HepG2 (cell line): Measurements from ENCODE around the gene CEP250. TPM values are rescaled to one million over a fixed set of nuclear protein-coding genes. Genes with fewer than 3 reads are reported as not detected.
A peak's percentile ranks its signal among the peaks of the same experiment; 100 is the strongest.

ENCODE experiments used
- ATAC-seq: fragments of 200-7000 bp; cut with Tn5 transposase; 3 replicates; pipeline ENCODE4 v1.9.1; 2020; ENCODE audit warnings: mild to moderate bottlenecking, moderate library complexity
- BruUV-seq: library from RNA; stranded (reverse); fragments of 400-500 nt; replicated peaks from 2 replicates; lab custom pipeline; 2021; lab: Mats Ljungman, UMichigan
- CTCF ChIA-PET: fragments of 300-600 bp; formaldehyde crosslinking; extraction: SDS; loops from one replicate; lab custom pipeline; 2021; ENCODE audit warnings: low total read pairs, inconsistent platforms, low intra/inter-chr PET ratio; lab: Yijun Ruan, JAX
- POLR2A ChIA-PET: fragments of 350-600 bp; sonication (Branson Sonifier 250); formaldehyde crosslinking; loops from one replicate; lab custom pipeline; 2020; ENCODE audit warnings: antibody characterized with exemption, inconsistent platforms; lab: Yijun Ruan, JAX
- DNase-seq: peaks from one replicate; pipeline ENCODE4 v3.0.0-alpha.2; 2015; ENCODE audit warnings: low spot score
- FAIRE-seq: peaks from 3 replicates; lab custom pipeline; 2011; peaks lifted over from hg19 to GRCh38; lab: Jason Lieb, UNC
- H2AFZ ChIP-seq: one replicate; pipeline ENCODE4 v1.6.1; 2011; ENCODE audit warnings: low read length, inconsistent platforms
- H3K27ac ChIP-seq: fragments of 300-600 bp; 3 replicates; pipeline ENCODE4 v1.8.0; 2011; ENCODE audit warnings: mixed run types, mild to moderate bottlenecking, mixed read lengths, low read length, inconsistent platforms; ENCODE audit not compliant: insufficient read depth; ENCODE audit errors: extremely low read length
- H3K27me3 ChIP-seq, 2 experiments: fragments of 200-600 bp in 1 of 2; 2 replicates in 1 of 2; 3 replicates in 1 of 2; pipeline versions ENCODE4 v1.6.0 to v1.8.0; 2011; ENCODE audit warnings: low read length in 2 of 2, mild to moderate bottlenecking in 2 of 2, moderate library complexity in 2 of 2, inconsistent platforms in 1 of 2; ENCODE audit not compliant: insufficient read depth in 2 of 2, control insufficient read depth in 1 of 2
- H3K36me3 ChIP-seq, 2 experiments: fragments of 200-600 bp in 1 of 2; replicated peaks in 1 of 2; 2 replicates in 1 of 2; 3 replicates in 1 of 2; pipeline versions ENCODE4 v1.5.1 to v1.8.0; 2011; ENCODE audit warnings: low read length in 2 of 2, inconsistent platforms in 1 of 2; ENCODE audit not compliant: insufficient read depth in 2 of 2, control insufficient read depth in 1 of 2
- H3K4me1 ChIP-seq: 2 replicates; pipeline ENCODE4 v1.5.1; 2012; ENCODE audit warnings: low read length, inconsistent platforms; ENCODE audit not compliant: insufficient read depth
- H3K4me2 ChIP-seq: 2 replicates; pipeline ENCODE4 v1.6.0; 2011; ENCODE audit warnings: low read depth, low read length, inconsistent platforms
- H3K4me3 ChIP-seq, 3 experiments: fragments of 200-600 bp in 1 of 3; sonication (generic), shearing (Covaris generic) in 1 of 3; replicated peaks in 1 of 3; 2 replicates each; pipeline ENCODE4 v1.5.1; 2011 to 2016; ENCODE audit warnings: low read length in 3 of 3, inconsistent platforms in 2 of 3, low read depth in 2 of 3, mild to moderate bottlenecking in 2 of 3, control low read depth in 1 of 3, mixed read lengths in 1 of 3; ENCODE audit not compliant: insufficient read depth in 1 of 3
- H3K79me2 ChIP-seq: one replicate; pipeline ENCODE4 v1.6.1; 2011; ENCODE audit warnings: low read length, inconsistent platforms; ENCODE audit not compliant: insufficient read depth
- H3K9ac ChIP-seq: 2 replicates; pipeline ENCODE4 v1.6.0; 2011; ENCODE audit warnings: mild to moderate bottlenecking, low read depth, low read length, inconsistent platforms; ENCODE audit not compliant: insufficient read depth
- H3K9me3 ChIP-seq: 2 replicates; pipeline ENCODE4 v1.5.1; 2012; ENCODE audit warnings: mild to moderate bottlenecking, low read length
- H4K20me1 ChIP-seq: 2 replicates; pipeline ENCODE4 v1.6.0; 2011; ENCODE audit warnings: inconsistent platforms, mild to moderate bottlenecking, low read length, moderate library complexity; ENCODE audit not compliant: insufficient read depth
- GATAD2A ChIP-seq: IDR thresholded peaks from 2 replicates; pipeline ENCODE4 v1.6.1; 2016
- POLR2A ChIP-seq, 2 experiments: IDR thresholded peaks; 2 replicates each; pipeline ENCODE4 v1.6.1; 2011; ENCODE audit warnings: low read depth in 2 of 2, low read length in 2 of 2, mild to moderate bottlenecking in 1 of 2, moderate library complexity in 1 of 2; ENCODE audit not compliant: insufficient read depth in 1 of 2
- SMARCC2 ChIP-seq: fragments of 450-650 bp; IDR thresholded peaks from 2 replicates; pipeline ENCODE4 v1.6.1; 2017; ENCODE audit warnings: antibody characterized with exemption, mild to moderate bottlenecking
- WGBS: methylation state at CpG from one replicate; pipeline ENCODE4 v1.1.6; 2017; ENCODE audit warnings: low lambda C conversion rate; 5-methylcytosine and 5-hydroxymethylcytosine counted together
- in situ Hi-C: cut with HindIII; loops from 2 replicates; pipeline ENCODE4 v1.10.0; 2017; ENCODE audit warnings: low pct_unique_long_range_greater_than_20kb; ENCODE audit not compliant: extremely low pct_ligation_motif_present
- intact Hi-C: fragments of 100-400 bp; cut with micrococcal nuclease; formaldehyde crosslinking; loops from one replicate; pipeline ENCODE4 v1.10.0; 2022; ENCODE audit not compliant: unreplicated experiment
- polyA plus RNA-seq, 8 experiments: library from polyadenylated mRNA; depleted of rRNA in 3 of 8; stranded (reverse) in 7 of 8; unstranded in 1 of 8; fragments of >200 nt; fragmentation: Illumina TruSeq in 4 of 8; extraction: Trizol in 4 of 8; gene quantifications; 2 replicates each; pipeline versions ENCODE4 v1.2.1 to v1.2.3, GENCODE V29; 2011 to 2016; ENCODE audit warnings: low read depth in 4 of 8, missing spikeins in 1 of 8, mixed read lengths in 1 of 8; ENCODE audit not compliant: insufficient read depth in 1 of 8
- total RNA-seq, 5 experiments: library from RNA; depleted of rRNA; stranded (reverse); fragments of >200 nt; fragmentation: Illumina TruSeq; extraction: Trizol; gene quantifications; 2 replicates each; pipeline ENCODE4 v1.2.3, GENCODE V29; 2016; ENCODE audit warnings: low read depth in 1 of 5
- TF ChIP-seq, protein P1 (sequence below): sonication (generic); formaldehyde crosslinking; conservative IDR thresholded peaks from 2 replicates; pipeline ENCODE4 v1.8.1; 2023; ENCODE audit warnings: missing genetic modification reagents
- TF ChIP-seq, protein P2 (sequence below): sonication (generic); formaldehyde crosslinking; IDR thresholded peaks from 2 replicates; pipeline ENCODE4 v1.5.1; 2020; ENCODE audit warnings: missing genetic modification reagents, mild to moderate bottlenecking, borderline replicate concordance

The CEP250 gene
- total and polyA plus RNA-seq, 2 of the 13 experiments (the other 11 are each of a cell fraction or from before 2014, with no cell fraction given) = 28.8 to 55.3 TPM

DNA sequence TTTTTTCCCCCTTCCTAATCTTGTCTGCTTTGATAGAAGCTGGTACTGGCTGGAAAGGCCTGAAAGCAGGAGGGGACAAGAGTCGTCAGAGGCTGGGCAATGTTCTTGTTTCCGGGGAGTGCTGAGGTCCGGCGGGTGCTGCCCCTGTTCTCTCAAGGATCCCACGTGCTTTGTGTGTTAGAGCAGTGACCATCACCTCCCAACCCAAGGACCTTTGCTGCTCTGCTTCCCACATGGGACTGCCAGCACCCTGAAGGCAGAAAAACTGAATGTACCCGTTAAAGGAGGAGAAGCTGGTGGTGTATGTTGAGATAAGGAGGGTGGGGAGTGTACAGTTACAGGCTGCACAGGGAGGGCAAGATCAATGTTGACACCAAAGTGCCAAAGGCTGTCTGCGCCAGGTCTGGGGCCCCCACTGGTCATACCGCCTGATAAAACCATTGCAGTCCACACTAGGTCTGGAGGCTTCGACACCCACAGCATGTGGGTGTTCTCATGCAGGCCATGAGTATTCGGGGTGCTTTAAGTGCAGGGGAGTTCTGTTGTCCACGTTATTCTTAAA is 59.1 kb downstream of the CEP250 start (continued):
- no peak for TF ChIP-seq SMARCC2
- TF ChIP-seq POLR2A (IDR thresholded peaks at IDR 0.05; ENCODE audit: insufficient read depth in 1 of 2, low read depth in 2 of 2, low read length in 2 of 2) = peak in 1 of 2 experiments; percentile 19; a peak in 1 of 4 replicates
- no peak for TF ChIP-seq GATAD2A (CRISPR knock-in tag)

DNA sequence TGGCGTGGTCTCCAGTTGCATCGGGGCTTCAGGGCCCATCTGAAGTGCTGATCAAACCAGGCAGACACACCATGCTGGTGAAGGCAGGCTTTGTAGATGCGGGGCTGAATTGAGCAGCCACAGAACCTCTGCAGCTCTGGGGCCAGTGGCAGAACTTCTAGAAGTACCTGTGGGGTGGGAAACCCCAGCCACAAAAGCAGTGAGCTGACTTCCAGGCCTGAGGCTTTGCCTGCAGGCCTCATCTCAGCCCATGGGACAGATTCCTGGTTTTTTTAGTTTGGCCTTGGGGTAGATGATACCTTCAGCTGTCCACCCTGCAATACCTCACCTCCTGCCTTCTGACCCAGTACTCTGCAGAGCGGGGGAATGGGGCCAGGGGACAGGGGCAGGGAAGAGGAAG is 59.9 kb downstream of the CEP250 start:
- Histone ChIP-seq H3K4me3 (no peak overlapping the region), H3K4me2 (no peak overlapping the region), H3K79me2 (no peaks in the 10 kb centered on the region), H3K27me3 (no peaks in the 10 kb centered on the region), H3K36me3 (peaks cover 15 to 36% of the 10 kb centered on the region in 2 experiments), H3K27ac (no peak overlapping the region), H4K20me1 (no peaks in the 10 kb centered on the region), H3K4me1 (peaks cover 13% of the 10 kb centered on the region), H3K9ac (no peak overlapping the region), H3K9me3 (no peaks in the 10 kb centered on the region), H2AFZ (no peak overlapping the region)
- ChIA-PET POLR2A (no interaction called here), CTCF (no interaction called here)
- BruUV-seq = no TSS peak
- TF ChIP-seq, protein P1, sequence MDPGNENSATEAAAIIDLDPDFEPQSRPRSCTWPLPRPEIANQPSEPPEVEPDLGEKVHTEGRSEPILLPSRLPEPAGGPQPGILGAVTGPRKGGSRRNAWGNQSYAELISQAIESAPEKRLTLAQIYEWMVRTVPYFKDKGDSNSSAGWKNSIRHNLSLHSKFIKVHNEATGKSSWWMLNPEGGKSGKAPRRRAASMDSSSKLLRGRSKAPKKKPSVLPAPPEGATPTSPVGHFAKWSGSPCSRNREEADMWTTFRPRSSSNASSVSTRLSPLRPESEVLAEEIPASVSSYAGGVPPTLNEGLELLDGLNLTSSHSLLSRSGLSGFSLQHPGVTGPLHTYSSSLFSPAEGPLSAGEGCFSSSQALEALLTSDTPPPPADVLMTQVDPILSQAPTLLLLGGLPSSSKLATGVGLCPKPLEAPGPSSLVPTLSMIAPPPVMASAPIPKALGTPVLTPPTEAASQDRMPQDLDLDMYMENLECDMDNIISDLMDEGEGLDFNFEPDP (CRISPR knock-in tag) = 0 out of 2 replicates have a peak, but pooled peaks have one; percentile 6
- TF ChIP-seq, protein P2, sequence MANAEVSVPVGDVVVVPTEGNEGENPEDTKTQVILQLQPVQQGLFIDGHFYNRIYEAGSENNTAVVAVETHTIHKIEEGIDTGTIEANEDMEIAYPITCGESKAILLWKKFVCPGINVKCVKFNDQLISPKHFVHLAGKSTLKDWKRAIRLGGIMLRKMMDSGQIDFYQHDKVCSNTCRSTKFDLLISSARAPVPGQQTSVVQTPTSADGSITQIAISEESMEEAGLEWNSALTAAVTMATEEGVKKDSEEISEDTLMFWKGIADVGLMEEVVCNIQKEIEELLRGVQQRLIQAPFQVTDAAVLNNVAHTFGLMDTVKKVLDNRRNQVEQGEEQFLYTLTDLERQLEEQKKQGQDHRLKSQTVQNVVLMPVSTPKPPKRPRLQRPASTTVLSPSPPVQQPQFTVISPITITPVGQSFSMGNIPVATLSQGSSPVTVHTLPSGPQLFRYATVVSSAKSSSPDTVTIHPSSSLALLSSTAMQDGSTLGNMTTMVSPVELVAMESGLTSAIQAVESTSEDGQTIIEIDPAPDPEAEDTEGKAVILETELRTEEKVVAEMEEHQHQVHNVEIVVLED (CRISPR knock-in tag) = no peak
- in situ Hi-C loops = no loop called here
- intact Hi-C loops = no loop called here
- no peak for FAIRE-seq
- no peak for DNase-seq
- no peak for ATAC-seq
- 98% methylated on average over 4 of the region's 4 CpGs for WGBS
